Liver (tissue), 9 donors: ENCODE results near the gene STC2. TPM values are rescaled to one million over a fixed set of nuclear protein-coding genes. Genes with fewer than 3 reads are reported as not detected.
"Not testable (repeated sequence)": the region's sequence is repeated elsewhere in the genome, so short reads cannot be mapped to it uniquely, and the experiment has no call there.

Experiments
- DNase-seq: peaks from one replicate; pipeline ENCODE4 v3.0.0-alpha.2; 2017; ENCODE audit warnings: low spot score
- H3K27ac ChIP-seq, 2 donors: one replicate each; pipeline ENCODE4 v1.7.0; 2013; ENCODE audit warnings: inconsistent platforms in 2 of 2, low read length in 2 of 2, control low read depth in 1 of 2, low read depth in 1 of 2, mild to moderate bottlenecking in 1 of 2
- H3K27me3 ChIP-seq, 4 donors: one replicate each; pipeline versions ENCODE4 v1.6.1 to v1.7.0; 2013; ENCODE audit warnings: low read length in 3 of 4, inconsistent platforms in 1 of 4, mild to moderate bottlenecking in 1 of 4, moderate library complexity in 1 of 4; ENCODE audit not compliant: control insufficient read depth in 4 of 4, insufficient read depth in 4 of 4
- H3K36me3 ChIP-seq, 4 donors: one replicate each; pipeline versions ENCODE4 v1.6.1 to v1.7.0; 2013; ENCODE audit warnings: low read length in 3 of 4, mild to moderate bottlenecking in 3 of 4, low read depth in 1 of 4, moderate library complexity in 1 of 4; ENCODE audit not compliant: control insufficient read depth in 4 of 4, insufficient read depth in 3 of 4
- H3K4me1 ChIP-seq, 4 donors: one replicate each; pipeline versions ENCODE4 v1.6.1 to v1.7.0; 2013; ENCODE audit warnings: low read length in 3 of 4, mild to moderate bottlenecking in 3 of 4, moderate library complexity in 1 of 4; ENCODE audit not compliant: control insufficient read depth in 4 of 4, insufficient read depth in 4 of 4
- H3K4me3 ChIP-seq, 3 donors: one replicate each; pipeline versions ENCODE4 v1.6.1 to v1.7.0; 2013; ENCODE audit warnings: low read length in 3 of 3, control low read depth in 1 of 3, low read depth in 1 of 3, mild to moderate bottlenecking in 1 of 3
- H3K9ac ChIP-seq, 2 donors: one replicate each; pipeline ENCODE4 v1.7.0; 2013; ENCODE audit warnings: low read length in 2 of 2, mild to moderate bottlenecking in 2 of 2, moderate library complexity in 2 of 2, control low read depth in 1 of 2, low read depth in 1 of 2
- H3K9me3 ChIP-seq, 4 donors: one replicate each; pipeline versions ENCODE4 v1.6.1 to v1.7.0; 2013; ENCODE audit warnings: low read length in 3 of 4; ENCODE audit not compliant: control insufficient read depth in 4 of 4
- CTCF ChIP-seq: fragments of 150-350 bp; IDR thresholded peaks from 2 replicates; pipeline ENCODE4 v1.5.1; 2017; ENCODE audit warnings: improper control_type of control experiment, low read depth, low read length; ENCODE audit not compliant: missing input control
- EGR1 ChIP-seq, 2 donors: IDR thresholded peaks; 2 replicates each; pipeline ENCODE4 v1.6.1; 2016 to 2018; ENCODE audit warnings: antibody characterized with exemption in 2 of 2, low read depth in 2 of 2
- FOXA2 ChIP-seq: IDR thresholded peaks from 2 replicates; pipeline ENCODE4 v1.6.1; 2016; ENCODE audit warnings: antibody characterized with exemption
- JUND ChIP-seq, 2 donors: IDR thresholded peaks; 2 replicates each; pipeline ENCODE4 v1.6.1; 2016; ENCODE audit warnings: antibody characterized with exemption in 2 of 2
- MAX ChIP-seq: IDR thresholded peaks from 2 replicates; pipeline ENCODE4 v1.6.1; 2016; ENCODE audit warnings: antibody characterized with exemption
- NR2F2 ChIP-seq: IDR thresholded peaks from 2 replicates; pipeline ENCODE4 v1.6.1; 2016; ENCODE audit warnings: antibody characterized with exemption
- RAD21 ChIP-seq, 2 donors: IDR thresholded peaks; 2 replicates each; pipeline ENCODE4 v1.6.1; 2016; ENCODE audit warnings: antibody characterized with exemption in 2 of 2, mild to moderate bottlenecking in 2 of 2
- REST ChIP-seq: IDR thresholded peaks from 2 replicates; pipeline ENCODE4 v1.6.1; 2016; ENCODE audit warnings: antibody characterized with exemption, mild to moderate bottlenecking
- RXRA ChIP-seq, 2 donors: IDR thresholded peaks; 2 replicates each; pipeline ENCODE4 v1.6.1; 2017 to 2018; ENCODE audit warnings: antibody characterized with exemption in 2 of 2, mild to moderate bottlenecking in 1 of 2
- SP1 ChIP-seq: IDR thresholded peaks from 2 replicates; pipeline ENCODE4 v1.6.1; 2018; ENCODE audit warnings: antibody characterized with exemption, mild to moderate bottlenecking
- TAF1 ChIP-seq: conservative IDR thresholded peaks from 2 replicates; pipeline ENCODE4 v1.6.1; 2016; ENCODE audit warnings: antibody characterized with exemption, mild to moderate bottlenecking
- YY1 ChIP-seq: IDR thresholded peaks from 2 replicates; pipeline ENCODE4 v1.6.1; 2016; ENCODE audit warnings: antibody characterized with exemption, mild to moderate bottlenecking
- WGBS: extraction: QIAGEN DNeasy Blood & Tissue Kit; methylation state at CpG from one replicate; pipeline ENCODE4 v1.1.7; 2013; 5-methylcytosine and 5-hydroxymethylcytosine counted together
- polyA plus RNA-seq, 2 donors: library from polyadenylated mRNA; stranded (reverse) in 1 of 2; unstranded in 1 of 2; fragments of 200-250 nt in 1 of 2; fragments of >200 nt in 1 of 2; fragmentation: Nextera tagmentation in 1 of 2; extraction: Ambion mirVana in 1 of 2; gene quantifications; one replicate each; pipeline versions ENCODE4 v1.2.1 to v1.2.3, GENCODE V29; 2013 to 2015
- total RNA-seq, 2 donors: library from RNA; depleted of rRNA; stranded (reverse); fragments of >200 nt; gene quantifications; one replicate each; pipeline ENCODE4 v1.2.3, GENCODE V29; 2014
- donor health status: healthy.
- donor health status: healthy.
- donor health status: healthy.
- donor health status: healthy.
- donor health status: healthy.

The STC2 gene
- total and polyA plus RNA-seq, 4 donors, result 0.04 to 0.18 (median 0.17) TPM; not detected in 1

- TF ChIP-seq FOXA2, result no peak
- TF ChIP-seq MAX, result no peak
- TF ChIP-seq EGR1 (IDR thresholded peaks at IDR 0.05; ENCODE audit: low read depth in 2 of 2), result no peak
- TF ChIP-seq REST, result no peak
Measured at GRCh38 chr5:173288632-173289031, 39.6 kb downstream of the STC2 start (continued).

GRCh38 chr5:173287086-173287485, 41.1 kb downstream of the STC2 start:
- no peaks in the 10 kb centered on the region for H3K36me3 ChIP-seq
- no peak overlapping the region for H3K27ac ChIP-seq
- no peak for DNase-seq
- H3K27me3 ChIP-seq, result peaks cover 0 to 10% (median 3%) of the 10 kb centered on the region in 4 donors
- no peak overlapping the region for H3K9ac ChIP-seq
- peaks cover 0 to 8% (median 3%) of the 10 kb centered on the region in 4 donors for H3K4me1 ChIP-seq
- 51% methylated on average over 7 of the region's 7 CpGs for WGBS
- H3K4me3 ChIP-seq, result no peak overlapping the region
- H3K9me3 ChIP-seq, result no peaks in the 10 kb centered on the region
- no peak for TF ChIP-seq RAD21 (IDR thresholded peaks at IDR 0.05)
- TF ChIP-seq SP1, result no peak
- no peak for TF ChIP-seq RXRA (IDR thresholded peaks at IDR 0.05)
- no peak for TF ChIP-seq TAF1
- TF ChIP-seq CTCF, result no peak
- TF ChIP-seq YY1, result no peak
- no peak for TF ChIP-seq JUND (IDR thresholded peaks at IDR 0.05)
- no peak for TF ChIP-seq NR2F2
- no peak for TF ChIP-seq FOXA2
- no peak for TF ChIP-seq EGR1 (IDR thresholded peaks at IDR 0.05; ENCODE audit: low read depth in 2 of 2)
- TF ChIP-seq REST, result no peak

GRCh38 chr5:173284343-173284958, 43.8 kb downstream of the STC2 start:
- not testable (repeated sequence) for H3K4me3 ChIP-seq, H3K36me3 ChIP-seq, H3K27ac ChIP-seq, DNase-seq, H3K9me3 ChIP-seq, H3K4me1 ChIP-seq, H3K9ac ChIP-seq
- peaks cover 0 to 15% (median 5%) of the 10 kb centered on the region in 4 donors for H3K27me3 ChIP-seq
- 92% methylated on average over 4 of the region's 4 CpGs for WGBS
